GM18907 (cell line): ENCODE results near the gene ANXA11.

ENCODE experiments used
- ATAC-seq: cut with Tn5 transposase; IDR thresholded peaks from one replicate; pipeline ENCODE4 v1.9.1; 2021; ENCODE audit warnings: mild to moderate bottlenecking, moderate library complexity; ENCODE audit not compliant: unreplicated experiment

Gene ANXA11

GRCh38 chr10:80188713-80189112 lies 16.6 kb downstream of the ANXA11 start:
- no peak for ATAC-seq

GRCh38 chr10:80187465-80188409 lies 17.6 kb downstream of the ANXA11 start:
- peak; percentile 94 for ATAC-seq

- ATAC-seq, result no peak
Measured at GRCh38 chr10:80187060-80187459, 18.3 kb downstream of the ANXA11 start.

- no peak for ATAC-seq
Measured at GRCh38 chr10:80186364-80187012, 18.8 kb downstream of the ANXA11 start.

- no peak for ATAC-seq
Measured at GRCh38 chr10:80185578-80186299, 19.6 kb downstream of the ANXA11 start.

- ATAC-seq, result no peak
Measured at GRCh38 chr10:80184291-80184690, 21.0 kb downstream of the ANXA11 start.

GRCh38 chr10:80183436-80183835 lies 21.9 kb downstream of the ANXA11 start:
- no peak for ATAC-seq

GRCh38 chr10:80182986-80183385 lies 22.4 kb downstream of the ANXA11 start:
- ATAC-seq, result no peak

- ATAC-seq, result no peak
Measured at GRCh38 chr10:80177781-80178636, 27.3 kb downstream of the ANXA11 start.

GRCh38 chr10:80176526-80176925 lies 28.8 kb downstream of the ANXA11 start:
- ATAC-seq, result no peak

- no peak for ATAC-seq
Measured at GRCh38 chr10:80174641-80175395, 30.5 kb downstream of the ANXA11 start.

GRCh38 chr10:80173466-80173865 lies 31.9 kb downstream of the ANXA11 start:
- no peak for ATAC-seq

- no peak for ATAC-seq
Measured at GRCh38 chr10:80172896-80173295, 32.4 kb downstream of the ANXA11 start.

GRCh38 chr10:80171248-80171660 lies 34.1 kb downstream of the ANXA11 start:
- no peak for ATAC-seq

- ATAC-seq, result no peak
Measured at GRCh38 chr10:80170641-80171040, 34.7 kb downstream of the ANXA11 start.

GRCh38 chr10:80170026-80170425 lies 35.3 kb downstream of the ANXA11 start:
- ATAC-seq, result no peak

GRCh38 chr10:80168679-80169380 lies 36.5 kb downstream of the ANXA11 start:
- ATAC-seq, result peak; percentile 37

GRCh38 chr10:80168162-80168511 lies 37.2 kb downstream of the ANXA11 start:
- no peak for ATAC-seq

GRCh38 chr10:80167471-80168161 lies 37.7 kb downstream of the ANXA11 start:
- ATAC-seq, result no peak
